ENCODE measurements around the gene SERTAD3. TPM values are rescaled to one million over a fixed set of nuclear protein-coding genes. Genes with fewer than 3 reads are reported as not detected.
"Not testable (repeated sequence)": the region's sequence is repeated elsewhere in the genome, so short reads cannot be mapped to it uniquely, and the experiment has no call there.

Gene SERTAD3
- polyA plus RNA-seq, 2 of the 4 experiments (the other 2 are of a cell fraction): 39.7 to 40.2 TPM

GRCh38 chr19:40489882-40490230 is 45.7 kb upstream of the SERTAD3 start (continued):
- TF ChIP-seq, protein P1, sequence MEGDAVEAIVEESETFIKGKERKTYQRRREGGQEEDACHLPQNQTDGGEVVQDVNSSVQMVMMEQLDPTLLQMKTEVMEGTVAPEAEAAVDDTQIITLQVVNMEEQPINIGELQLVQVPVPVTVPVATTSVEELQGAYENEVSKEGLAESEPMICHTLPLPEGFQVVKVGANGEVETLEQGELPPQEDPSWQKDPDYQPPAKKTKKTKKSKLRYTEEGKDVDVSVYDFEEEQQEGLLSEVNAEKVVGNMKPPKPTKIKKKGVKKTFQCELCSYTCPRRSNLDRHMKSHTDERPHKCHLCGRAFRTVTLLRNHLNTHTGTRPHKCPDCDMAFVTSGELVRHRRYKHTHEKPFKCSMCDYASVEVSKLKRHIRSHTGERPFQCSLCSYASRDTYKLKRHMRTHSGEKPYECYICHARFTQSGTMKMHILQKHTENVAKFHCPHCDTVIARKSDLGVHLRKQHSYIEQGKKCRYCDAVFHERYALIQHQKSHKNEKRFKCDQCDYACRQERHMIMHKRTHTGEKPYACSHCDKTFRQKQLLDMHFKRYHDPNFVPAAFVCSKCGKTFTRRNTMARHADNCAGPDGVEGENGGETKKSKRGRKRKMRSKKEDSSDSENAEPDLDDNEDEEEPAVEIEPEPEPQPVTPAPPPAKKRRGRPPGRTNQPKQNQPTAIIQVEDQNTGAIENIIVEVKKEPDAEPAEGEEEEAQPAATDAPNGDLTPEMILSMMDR (IDR thresholded peaks at IDR 0.05): no peak
- TF ChIP-seq JUNB (IDR thresholded peaks at IDR 0.05) (no peak), EP300 (IDR thresholded peaks at IDR 0.05) (no peak), SREBF2 (IDR thresholded peaks at IDR 0.05) (no peak), RCOR1 (IDR thresholded peaks at IDR 0.05; ENCODE audit: low read depth, low read length) (no peak)

DNA sequence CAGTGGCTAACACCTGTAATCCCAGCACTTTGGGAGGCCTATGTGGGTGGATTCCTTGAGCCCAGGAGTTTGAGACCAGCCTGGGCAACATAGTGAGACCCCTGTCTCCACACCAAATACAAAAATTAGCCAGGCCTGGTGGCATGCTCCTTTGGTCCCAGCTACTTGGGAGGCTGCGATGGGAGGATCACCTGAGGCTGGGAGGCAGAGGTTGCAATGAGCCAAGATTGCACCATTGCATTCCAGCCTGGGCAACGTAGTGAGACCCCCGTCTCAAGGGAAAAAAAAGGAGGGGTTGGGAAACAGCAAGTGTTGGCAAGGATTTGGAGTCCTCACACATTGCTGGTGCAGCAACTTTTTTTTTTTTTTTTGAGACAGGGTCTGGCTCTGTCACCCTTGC is 41.9 kb upstream of the SERTAD3 start:
- Histone ChIP-seq H3K4me1 (0 out of 3 replicates have a peak, but pooled peaks cover 6% of the 10 kb centered on the region), H3K4me3 (no peak overlapping the region), H3K27ac (no peak overlapping the region), H3K4me2 (no peak overlapping the region), H3K9me3 (no peaks in the 10 kb centered on the region)
- no peak for TF ChIP-seq MAZ (IDR thresholded peaks at IDR 0.05; ENCODE audit: borderline replicate concordance, low read depth, low read length)
- TF ChIP-seq RNF2 (IDR thresholded peaks at IDR 0.05; ENCODE audit: borderline replicate concordance, low read depth): no peak
- no peak for TF ChIP-seq USF2 (IDR thresholded peaks at IDR 0.05)
- no peak for TF ChIP-seq TP53 (CRISPR knock-in tag; IDR thresholded peaks at IDR 0.05)
- no peak for TF ChIP-seq PHF8 (IDR thresholded peaks at IDR 0.05; ENCODE audit: borderline replicate concordance, low read depth)
- TF ChIP-seq SMC3 (IDR thresholded peaks at IDR 0.05): no peak
- TF ChIP-seq E2F6 (IDR thresholded peaks at IDR 0.05; ENCODE audit: borderline replicate concordance, low read depth): no peak
- no peak for TF ChIP-seq BCL3 (IDR thresholded peaks at IDR 0.05)
- no peak for TF ChIP-seq RFX5 (IDR thresholded peaks at IDR 0.05)
- no peak for TF ChIP-seq SREBF2 (IDR thresholded peaks at IDR 0.05)
- TF ChIP-seq, protein P2, sequence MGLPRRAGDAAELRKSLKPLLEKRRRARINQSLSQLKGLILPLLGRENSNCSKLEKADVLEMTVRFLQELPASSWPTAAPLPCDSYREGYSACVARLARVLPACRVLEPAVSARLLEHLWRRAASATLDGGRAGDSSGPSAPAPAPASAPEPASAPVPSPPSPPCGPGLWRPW (IDR thresholded peaks at IDR 0.05): no peak
- no peak for TF ChIP-seq ZC3H11A (IDR thresholded peaks at IDR 0.05)
- no peak for TF ChIP-seq JUN (IDR thresholded peaks at IDR 0.05)
- TF ChIP-seq POLR2A (IDR thresholded peaks at IDR 0.05; ENCODE audit: low read length): no peak
- TF ChIP-seq, protein P3, sequence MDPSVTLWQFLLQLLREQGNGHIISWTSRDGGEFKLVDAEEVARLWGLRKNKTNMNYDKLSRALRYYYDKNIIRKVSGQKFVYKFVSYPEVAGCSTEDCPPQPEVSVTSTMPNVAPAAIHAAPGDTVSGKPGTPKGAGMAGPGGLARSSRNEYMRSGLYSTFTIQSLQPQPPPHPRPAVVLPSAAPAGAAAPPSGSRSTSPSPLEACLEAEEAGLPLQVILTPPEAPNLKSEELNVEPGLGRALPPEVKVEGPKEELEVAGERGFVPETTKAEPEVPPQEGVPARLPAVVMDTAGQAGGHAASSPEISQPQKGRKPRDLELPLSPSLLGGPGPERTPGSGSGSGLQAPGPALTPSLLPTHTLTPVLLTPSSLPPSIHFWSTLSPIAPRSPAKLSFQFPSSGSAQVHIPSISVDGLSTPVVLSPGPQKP (IDR thresholded peaks at IDR 0.05; ENCODE audit: low read depth, low read length): no peak
- TF ChIP-seq CHD4 (IDR thresholded peaks at IDR 0.05; ENCODE audit: borderline replicate concordance): no peak
- FAIRE-seq (no peak), ATAC-seq (no peak), DNase-seq (ENCODE audit: low read depth in 1 of 2, low spot score in 1 of 2) (no peak)
- CTCF ChIA-PET: interaction anchor here (0.6 to 2.8 kb wide), 8 partner anchors 11 to 1706 kb away, joined by 3 to 11 read pairs (median 3); no protein-coding TSS in a partner anchor
- WGBS (ENCODE audit: missing lambda C conversion rate): 54% methylated on average over 3 of the region's 3 CpGs
- POLR2A ChIA-PET: interaction anchor here (0.5 kb wide), 1 partner anchor 84 kb away, joined by 7 read pairs; no protein-coding TSS in a partner anchor

- 88% methylated on average over 15 of the region's 15 CpGs for WGBS (ENCODE audit: missing lambda C conversion rate)
- ChIA-PET CTCF (interaction anchor here (0.6 to 4.9 kb wide), 18 partner anchors 9 to 159 kb away, joined by 3 to 35 read pairs (median 4); partner anchors contain the start of gene BLVRB), POLR2A (interaction anchor here (2.8 kb wide), 1 partner anchor 10 kb away, joined by 9 read pairs; the partner anchor contains the start of gene BLVRB)
These were observed 31.9 kb upstream of the SERTAD3 start for GRCh38 chr19:40475878-40476644.

More at GRCh38 chr19:40475878-40476644, 31.9 kb upstream of the SERTAD3 start:
- DNase-seq (ENCODE audit: low read depth in 1 of 2, low spot score in 1 of 2); H3K9me3 ChIP-seq; H3K4me3 ChIP-seq; ATAC-seq; H3K27ac ChIP-seq; H3K4me2 ChIP-seq; H3K4me1 ChIP-seq: not testable (repeated sequence)
- FAIRE-seq: peak; percentile 80

Data from A549 (cell line).